Skin epidermis (tissue), 12 donors: ENCODE measurements around the gene CLTC.
A peak's percentile ranks its signal among the peaks of the same experiment; 100 is the strongest.

Source experiments
- H3K27ac ChIP-seq, 21 experiments: fragments of 200-600 bp; sonication (generic) in 11 of 21; one replicate each; pipeline ENCODE4 v1.5.0; 2020; ENCODE audit warnings: mild to moderate bottlenecking in 3 of 21, inconsistent platforms in 2 of 21, moderate library complexity in 2 of 21
- H3K4me3 ChIP-seq, 7 experiments: fragments of 200-600 bp; sonication (generic) in 2 of 7; one replicate each; pipeline ENCODE4 v1.5.0; 2020; ENCODE audit warnings: inconsistent platforms in 2 of 7, mild to moderate bottlenecking in 2 of 7, moderate library complexity in 1 of 7

The CLTC gene

DNA sequence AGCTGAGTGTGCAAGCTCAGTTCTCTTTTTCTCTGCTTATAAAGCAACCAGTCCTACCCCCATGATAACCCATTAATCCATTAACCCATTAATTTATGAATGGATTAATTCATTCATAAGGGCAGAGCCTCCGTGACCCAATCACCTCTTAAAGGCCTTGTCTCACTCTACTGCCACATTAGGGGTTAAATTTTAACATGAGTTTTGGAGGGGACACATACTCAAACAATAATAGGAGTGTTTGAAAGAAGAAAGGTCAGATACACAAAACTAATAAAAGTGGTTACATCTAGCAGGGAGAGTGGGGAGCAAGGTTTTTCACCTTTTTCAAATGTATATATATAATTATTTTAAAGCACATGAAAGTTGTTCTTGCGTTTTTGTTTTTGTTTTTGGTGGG lies 94.6 kb downstream of the CLTC start:
- Histone ChIP-seq H3K27ac (no peak overlapping the region), H3K4me3 (no peak overlapping the region)

DNA sequence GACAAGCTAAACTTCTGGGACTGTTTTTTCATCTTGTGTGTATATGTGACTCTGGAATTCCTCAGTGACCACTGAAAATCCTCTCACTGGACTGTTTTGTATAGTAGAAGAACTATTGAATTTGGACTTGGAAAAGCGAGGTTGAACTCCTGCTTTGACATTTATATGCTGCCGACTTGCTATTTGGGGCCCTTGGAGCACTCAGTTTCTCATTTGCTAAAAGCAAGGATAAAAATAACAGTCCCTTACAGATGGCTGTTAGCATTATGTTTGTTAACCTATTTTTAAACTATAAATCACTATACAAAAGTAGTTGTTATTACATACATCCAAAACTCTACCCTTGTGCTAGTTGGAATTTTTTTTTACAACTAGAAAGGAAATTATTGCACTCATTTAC lies 96.7 kb downstream of the CLTC start:
- peak overlapping the region in 1 of 21 experiments; percentile 23 for H3K27ac ChIP-seq
- H3K4me3 ChIP-seq = no peak overlapping the region

DNA sequence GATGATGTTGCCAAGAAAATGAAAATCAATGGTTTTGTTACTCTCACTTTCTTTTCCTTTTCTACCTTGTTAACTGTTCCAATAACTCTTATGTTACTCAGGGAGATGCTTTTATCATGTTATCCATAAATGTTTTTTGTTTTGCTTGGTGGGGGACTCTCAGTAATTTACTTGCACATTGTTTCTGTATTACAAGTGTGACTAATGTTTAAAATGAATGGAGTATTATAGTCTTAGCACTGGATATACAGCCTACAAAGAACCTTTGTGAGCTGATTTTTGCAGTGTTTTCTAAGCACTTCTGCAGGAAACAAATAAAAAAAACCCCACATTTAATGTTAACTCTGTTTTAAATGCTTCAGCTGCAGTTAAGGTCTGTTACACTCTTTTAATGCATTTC lies 99.8 kb downstream of the CLTC start:
- H3K27ac ChIP-seq = no peak overlapping the region
- no peak overlapping the region for H3K4me3 ChIP-seq

DNA sequence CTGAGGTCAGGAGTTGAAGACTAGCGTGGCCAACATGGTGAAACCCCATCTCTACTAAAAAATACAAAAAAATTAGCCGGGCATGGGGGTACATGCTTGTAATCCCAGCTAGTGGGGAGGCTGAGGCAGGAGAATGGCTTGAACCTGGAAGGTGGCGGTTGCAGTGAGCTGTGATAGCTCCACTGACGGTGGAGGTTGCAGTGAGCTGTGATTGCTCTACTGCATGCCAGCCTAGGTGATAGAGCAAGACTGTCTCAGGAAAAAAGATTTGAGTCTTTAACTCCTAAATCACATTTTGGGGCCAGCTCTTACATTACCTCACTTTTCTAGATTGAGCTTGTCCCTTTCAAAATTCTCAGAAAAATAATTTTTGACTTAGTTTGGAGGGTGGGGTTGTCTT lies 102.9 kb downstream of the CLTC start:
- H3K4me3 ChIP-seq = no peak overlapping the region
- peak overlapping the region in 1 of 21 experiments; percentile 43 for H3K27ac ChIP-seq

GRCh38 chr17:59723041-59723440 lies 103.3 kb downstream of the CLTC start:
- Histone ChIP-seq H3K27ac (no peak overlapping the region), H3K4me3 (no peak overlapping the region)

DNA sequence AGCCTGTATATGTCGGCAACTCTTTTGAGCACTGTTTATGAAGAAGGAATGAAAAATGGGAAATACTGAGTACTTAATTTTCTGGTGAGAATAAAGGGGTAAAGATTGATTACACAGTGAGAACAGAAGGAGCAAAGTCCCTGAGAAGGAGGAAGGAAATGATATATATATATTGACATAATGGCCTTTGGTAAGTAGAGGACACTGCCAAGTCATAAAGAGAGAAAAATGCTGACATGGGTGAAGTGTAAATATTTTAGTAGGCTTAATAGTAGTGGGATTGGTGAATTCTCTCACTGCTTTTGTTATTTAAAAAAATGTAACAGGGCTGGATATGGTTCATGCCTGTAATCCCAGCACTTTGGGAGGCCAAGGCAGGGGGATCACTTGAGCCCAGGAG lies 103.9 kb downstream of the CLTC start:
- no peak overlapping the region for H3K4me3 ChIP-seq

DNA sequence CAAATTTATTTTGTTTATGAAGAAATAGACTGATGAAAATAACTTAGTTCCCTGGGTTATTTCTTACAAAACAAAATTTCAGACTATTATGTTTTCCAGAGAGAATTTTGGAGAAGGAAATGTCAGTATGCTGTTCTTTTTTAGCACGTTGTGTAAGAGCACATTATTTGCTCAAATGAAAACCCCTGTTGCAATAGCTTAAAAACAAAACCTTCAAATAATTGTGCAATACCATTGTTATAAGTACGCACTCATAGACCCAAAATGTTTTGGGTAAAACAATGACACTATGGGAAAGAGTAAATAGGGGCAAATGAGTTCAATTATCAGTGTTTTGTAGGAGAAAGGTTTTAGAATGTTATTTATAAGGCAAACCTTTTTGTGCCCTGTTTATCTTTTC lies 106.0 kb downstream of the CLTC start:
- Histone ChIP-seq H3K4me3 (no peak overlapping the region), H3K27ac (peak overlapping the region in 11 of 21 experiments; percentile 3 to 66 (median 47))

More for the DNA sequence above, 103.9 kb downstream of the CLTC start:
- H3K27ac ChIP-seq = peak overlapping the region in 1 of 21 experiments; percentile 64

DNA sequence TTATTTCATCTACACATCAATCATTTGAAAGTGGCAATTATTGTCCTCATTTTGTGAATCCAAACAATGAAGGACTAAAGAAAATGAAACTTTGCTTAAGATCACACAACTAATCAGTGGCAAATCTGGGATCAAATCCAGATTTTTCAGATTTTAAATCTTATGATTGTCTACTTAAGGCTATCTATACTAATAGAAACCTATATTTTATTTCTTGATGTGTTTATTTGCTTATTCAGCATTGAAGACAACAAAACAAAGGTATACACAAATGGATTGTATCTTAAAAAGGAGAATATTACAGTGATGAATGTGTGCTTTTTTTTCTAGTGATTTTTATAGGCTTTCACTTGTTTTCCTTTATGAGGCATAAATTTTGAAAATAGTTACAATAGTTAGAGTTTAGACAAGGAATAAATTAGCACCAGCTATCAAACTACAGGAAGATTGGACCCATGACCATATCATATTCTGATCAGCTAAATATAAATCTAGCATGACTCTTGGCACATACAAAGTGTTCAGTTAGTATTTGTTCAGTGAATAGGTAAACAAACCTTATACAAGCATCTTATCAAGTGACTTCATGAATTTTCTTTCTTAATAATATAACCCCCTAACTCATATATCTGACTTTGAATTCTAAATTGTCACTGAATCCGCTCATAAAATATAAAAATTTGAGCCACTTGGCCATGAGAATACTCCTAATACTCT lies 108.3 kb downstream of the CLTC start:
- no peak overlapping the region for H3K4me3 ChIP-seq
- H3K27ac ChIP-seq = no peak overlapping the region

DNA sequence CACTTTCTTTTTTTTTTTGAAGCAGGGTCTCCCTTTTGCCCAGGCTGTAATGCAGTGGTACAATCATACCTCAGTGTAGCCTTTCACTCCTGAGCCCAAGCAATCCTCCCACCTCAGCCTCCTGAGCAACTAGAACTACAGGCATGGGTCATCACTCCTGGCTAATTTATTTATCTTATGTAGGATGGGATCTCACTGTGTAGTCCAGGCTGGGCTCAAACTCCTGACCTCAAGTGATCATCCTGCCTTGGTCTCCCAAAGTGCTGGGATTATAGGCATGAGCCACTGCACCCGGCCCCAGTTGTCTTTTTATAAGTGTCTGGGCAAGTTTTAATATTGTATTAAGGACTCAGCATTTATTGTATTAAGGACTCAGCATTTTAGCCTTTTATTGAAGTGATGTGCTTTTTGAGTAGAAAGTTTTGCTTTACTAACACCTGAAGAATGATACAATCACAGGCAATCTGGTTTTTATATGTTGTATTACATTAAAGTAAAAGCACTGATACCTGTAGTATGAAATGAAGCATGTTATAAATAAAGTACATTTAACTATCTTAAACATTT lies 110.7 kb downstream of the CLTC start:
- Histone ChIP-seq H3K4me3 (no peak overlapping the region), H3K27ac (peak overlapping the region in 2 of 21 experiments; percentile 3 to 39)

DNA sequence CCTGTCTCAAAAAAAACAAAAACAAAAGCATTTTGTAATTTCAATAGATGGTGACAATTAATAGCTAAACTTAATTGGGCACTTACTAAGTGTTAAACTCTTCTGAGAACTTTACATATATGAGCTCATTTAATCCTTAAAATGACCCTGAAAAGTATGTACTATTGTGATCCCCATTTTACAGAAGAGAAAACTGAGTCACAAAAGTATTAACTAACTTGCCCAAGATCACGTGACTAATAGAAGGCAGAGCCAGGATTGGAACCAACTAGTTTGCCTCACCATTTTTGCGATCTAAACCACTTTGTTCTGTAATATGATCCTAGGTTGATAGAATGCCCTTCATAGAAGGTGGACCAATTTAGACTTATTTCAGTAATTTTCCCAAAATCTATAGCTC lies 114.0 kb downstream of the CLTC start:
- H3K4me3 ChIP-seq = no peak overlapping the region
- H3K27ac ChIP-seq = no peak overlapping the region

GRCh38 chr17:59734226-59734625 lies 114.5 kb downstream of the CLTC start:
- Histone ChIP-seq H3K27ac (no peak overlapping the region), H3K4me3 (no peak overlapping the region)

- no peak overlapping the region for H3K27ac ChIP-seq
- no peak overlapping the region for H3K4me3 ChIP-seq
Observed at GRCh38 chr17:59737324-59737723, 117.6 kb downstream of the CLTC start.

DNA sequence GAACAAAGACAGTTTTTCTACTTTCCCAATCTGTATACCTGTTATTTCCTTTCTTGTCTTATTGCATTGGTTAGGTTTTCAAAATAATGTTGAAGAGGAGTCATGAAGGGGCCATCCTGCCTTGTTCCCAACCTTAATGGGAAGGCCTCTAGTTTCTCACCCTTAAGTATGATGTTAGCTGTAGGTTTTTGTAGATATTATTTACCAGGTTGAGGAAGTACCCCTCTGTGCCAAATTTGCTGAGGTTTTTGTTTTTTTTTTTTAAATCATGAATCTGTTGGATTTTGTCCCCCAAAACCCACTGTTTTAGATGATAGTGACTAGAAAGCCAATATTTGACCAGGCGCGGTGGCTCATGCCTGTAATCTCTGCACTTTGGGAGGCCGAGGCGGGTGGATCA lies 124.1 kb downstream of the CLTC start:
- Histone ChIP-seq H3K27ac (no peak overlapping the region), H3K4me3 (no peak overlapping the region)

DNA sequence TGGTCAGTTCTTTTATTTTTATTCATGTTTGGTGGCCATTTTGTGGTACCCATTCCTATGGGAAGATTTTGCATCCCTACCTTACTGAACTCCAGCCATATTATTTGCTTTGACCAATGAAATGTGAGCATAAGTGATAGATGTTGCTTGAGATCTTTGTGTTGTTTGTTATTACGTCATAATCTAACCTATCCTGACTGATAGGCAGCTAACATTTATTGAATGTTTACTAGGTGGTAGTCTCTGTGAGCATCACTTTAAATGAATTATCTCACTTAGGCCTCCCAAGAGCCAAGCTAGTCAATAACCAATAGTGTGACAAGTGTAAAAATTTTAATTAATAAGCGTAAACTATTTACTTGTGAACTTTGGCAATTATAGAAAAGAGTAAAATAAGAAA lies 125.3 kb downstream of the CLTC start:
- Histone ChIP-seq H3K4me3 (no peak overlapping the region), H3K27ac (no peak overlapping the region)
